Measurements from ENCODE around the gene EFCAB12. TPM values are rescaled to one million over a fixed set of nuclear protein-coding genes. Genes with fewer than 3 reads are reported as not detected.

The EFCAB12 gene
- total RNA-seq, 4 donors from 2014 or later = 0.08 to 0.47 TPM; not detected in 2

GRCh38 chr3:129356756-129357425, 71.5 kb downstream of the EFCAB12 start:
- WGBS, 2 donors (ENCODE audit: low coverage in 1 of 2) = no CpG with 5 or more reads among the region's 10 CpGs
- H3K27me3 ChIP-seq = peaks cover 25% of the 10 kb centered on the region
- no peaks in the 10 kb centered on the region for H3K4me1 ChIP-seq
- no peak for ATAC-seq
- no peak overlapping the region for H3K27ac ChIP-seq
- TF ChIP-seq CTCF (IDR thresholded peaks at IDR 0.05) = no peak
- TF ChIP-seq EP300 (IDR thresholded peaks at IDR 0.05) = no peak
- TF ChIP-seq POLR2AphosphoS5 (IDR thresholded peaks at IDR 0.05) = no peak
- no peak for TF ChIP-seq POLR2A (IDR thresholded peaks at IDR 0.05)
- H3K36me3 ChIP-seq = no peaks in the 10 kb centered on the region
- no peak overlapping the region for H3K4me3 ChIP-seq
- H3K9me3 ChIP-seq = no peaks in the 10 kb centered on the region

- no peak overlapping the region for H3K4me3 ChIP-seq
- no peak for TF ChIP-seq CTCF (IDR thresholded peaks at IDR 0.05)
- no peak for TF ChIP-seq POLR2AphosphoS5 (IDR thresholded peaks at IDR 0.05)
- TF ChIP-seq POLR2A (IDR thresholded peaks at IDR 0.05) = no peak
- no peak for TF ChIP-seq EP300 (IDR thresholded peaks at IDR 0.05)
- no peaks in the 10 kb centered on the region for H3K36me3 ChIP-seq
- WGBS, 2 donors (ENCODE audit: low coverage in 1 of 2) = 78 to 93% methylated on average over 2 to 5 of the region's 5 CpGs
- H3K9me3 ChIP-seq = no peaks in the 10 kb centered on the region
- peak overlapping the region in 2 of 4 donors; percentile 40 to 54 for H3K27ac ChIP-seq
- no peak for ATAC-seq
- H3K27me3 ChIP-seq = peaks cover 10% of the 10 kb centered on the region
- peaks cover 0 to 5% (median 0%) of the 10 kb centered on the region in 3 donors for H3K4me1 ChIP-seq
Measured at GRCh38 chr3:129353589-129353941, 74.9 kb downstream of the EFCAB12 start.

GRCh38 chr3:129352650-129353588, 75.5 kb downstream of the EFCAB12 start:
- 45 to 79% methylated on average over 6 of the region's 14 CpGs for WGBS, 2 donors (ENCODE audit: low coverage in 1 of 2)
- Histone ChIP-seq H3K27me3 (peaks cover 4% of the 10 kb centered on the region), H3K4me1 (peaks cover 0 to 5% (median 0%) of the 10 kb centered on the region in 3 donors), H3K27ac (peak overlapping the region in 3 of 4 donors; percentile 41 to 56 (median 54)), H3K9me3 (no peaks in the 10 kb centered on the region), H3K4me3 (no peak overlapping the region), H3K36me3 (no peaks in the 10 kb centered on the region)
- ATAC-seq = peak; percentile 47
- no peak for TF ChIP-seq CTCF (IDR thresholded peaks at IDR 0.05)
- no peak for TF ChIP-seq POLR2A (IDR thresholded peaks at IDR 0.05)
- no peak for TF ChIP-seq EP300 (IDR thresholded peaks at IDR 0.05)

GRCh38 chr3:129352045-129352444, 76.4 kb downstream of the EFCAB12 start:
- H3K36me3 ChIP-seq = no peaks in the 10 kb centered on the region
- ATAC-seq = no peak
- TF ChIP-seq POLR2A (IDR thresholded peaks at IDR 0.05) = no peak
- TF ChIP-seq EP300 (IDR thresholded peaks at IDR 0.05) = no peak
- no peak for TF ChIP-seq POLR2AphosphoS5 (IDR thresholded peaks at IDR 0.05)
- TF ChIP-seq CTCF (IDR thresholded peaks at IDR 0.05) = no peak
- H3K4me3 ChIP-seq = no peak overlapping the region
- H3K27ac ChIP-seq = no peak overlapping the region
- 90 to 100% methylated on average over 1 to 4 of the region's 8 CpGs for WGBS, 2 donors (ENCODE audit: low coverage in 1 of 2)
- H3K4me1 ChIP-seq = peaks cover 0 to 9% (median 0%) of the 10 kb centered on the region in 3 donors
- no peaks in the 10 kb centered on the region for H3K27me3 ChIP-seq
- no peaks in the 10 kb centered on the region for H3K9me3 ChIP-seq

Small RNAs within 50 kb of the gene (small RNA-seq; reads per million reads assigned to genes)
- 30.3 to 75.8 (median 46.2) reads per million in 4 donors for gene SNORA7B

Other genes starting within 250 kb of the EFCAB12 start
- 100 to 1,000 TPM; 420 to 667 (median 590) TPM for gene CNBP, start 244.7 kb downstream of the EFCAB12 start, total RNA-seq
- gene COPG1, start 179.0 kb downstream of the EFCAB12 start, total RNA-seq = 10 to 100 TPM; 64.6 to 95.8 (median 74.0) TPM
- 10 to 100 TPM; 25.3 to 35.7 (median 30.2) TPM for gene HMCES, start 149.8 kb downstream of the EFCAB12 start, total RNA-seq
- gene MBD4, start 11.3 kb upstream of the EFCAB12 start, total RNA-seq = 10 to 100 TPM; 11.4 to 38.6 (median 18.8) TPM
- gene IFT122, start 11.6 kb upstream of the EFCAB12 start, total RNA-seq = 10 to 100 TPM; 18.1 to 38.3 (median 26.8) TPM
- gene RHO, start 100.0 kb upstream of the EFCAB12 start, total RNA-seq = not detected
- not detected for gene H1-8, start 114.5 kb upstream of the EFCAB12 start, total RNA-seq
- gene PLXND1, start 178.0 kb upstream of the EFCAB12 start, total RNA-seq = 10 to 100 TPM; 45.0 to 77.9 (median 61.5) TPM

All from gastroesophageal sphincter (tissue), 4 donors.